ENCODE results near the gene MRC1. TPM values are rescaled to one million over a fixed set of nuclear protein-coding genes. Genes with fewer than 3 reads are reported as not detected.

Gene MRC1
- total and polyA plus RNA-seq, 2 donors (not counting 3 experiments of a cell fraction or from before 2014, with no cell fraction given): 0.03 to 0.13 TPM

- no peak overlapping the region for H3K4me3 ChIP-seq (replicated peaks in 1 of 3; ENCODE audit: insufficient read depth in 1 of 3, low read depth in 1 of 3, low read length in 3 of 3)
- H3K4me2 ChIP-seq (ENCODE audit: insufficient read depth, low read length): peak overlapping the region; percentile 65
- H3K27me3 ChIP-seq (ENCODE audit: control insufficient read depth in 2 of 2, insufficient read depth in 2 of 2, low read length in 2 of 2): no peaks in the 10 kb centered on the region
- H3K9me1 ChIP-seq (replicated peaks; ENCODE audit: control insufficient read depth, extremely low read depth, insufficient read depth, low read length): no peaks in the 10 kb centered on the region
- H4K20me1 ChIP-seq (replicated peaks; ENCODE audit: control insufficient read depth, extremely low read depth, insufficient read depth, low read length): no peaks in the 10 kb centered on the region
- TF ChIP-seq CTCF (IDR thresholded peaks at IDR 0.05; ENCODE audit: extremely low read depth in 1 of 2, insufficient read depth in 1 of 2, low read depth in 1 of 2, low read length in 2 of 2) (no peak), EZH2 (IDR thresholded peaks at IDR 0.05; ENCODE audit: borderline replicate concordance, low read depth, low read length, severe bottlenecking) (no peak), GATA2 (IDR thresholded peaks at IDR 0.05; ENCODE audit: insufficient read depth, insufficient read length, low read depth, low read length) (peak; percentile 75), JUN (IDR thresholded peaks at IDR 0.05; ENCODE audit: borderline replicate concordance, insufficient read depth, insufficient read length, low read depth) (peak; percentile 76), FOS (IDR thresholded peaks at IDR 0.05; ENCODE audit: borderline replicate concordance, insufficient read depth, low read length) (peak; percentile 44), POLR2AphosphoS5 (IDR thresholded peaks at IDR 0.05; ENCODE audit: insufficient read depth, low read depth, low read length) (peak; percentile 83), POLR2A (IDR thresholded peaks at IDR 0.05; ENCODE audit: low read depth, low read length) (peak; percentile 76), MYC (IDR thresholded peaks at IDR 0.05; ENCODE audit: low read depth, low read length) (no peak)
- FAIRE-seq: peak; percentile 99
- no peaks in the 10 kb centered on the region for H3K79me2 ChIP-seq (ENCODE audit: control insufficient read depth, insufficient read depth, low read length)
- H3K9ac ChIP-seq (replicated peaks; ENCODE audit: extremely low read depth, insufficient read depth, low read length): no peak overlapping the region
- peak overlapping the region; percentile 35 for H3K27ac ChIP-seq (ENCODE audit: insufficient read depth, low read depth, low read length)
- peaks cover 31% of the 10 kb centered on the region for H3K4me1 ChIP-seq (ENCODE audit: control insufficient read depth, extremely low read depth, insufficient read depth, low read length)
- CTCF ChIA-PET: interaction anchor here (0.5 to 1.3 kb wide), 4 partner anchors 39 to 172 kb away, joined by 3 to 8 read pairs (median 3); no protein-coding TSS in a partner anchor
- H3K9me3 ChIP-seq (replicated peaks; ENCODE audit: control insufficient read depth, insufficient read depth, low read length): no peaks in the 10 kb centered on the region
- DNase-seq (ENCODE audit: low read depth, low spot score): peak; percentile 94
- peak overlapping the region; percentile 3 for H2AFZ ChIP-seq (ENCODE audit: low read depth, low read length)
- intact Hi-C loops (cut with micrococcal nuclease) (loop anchor here (1.0 to 2.0 kb wide), 4 partner anchors 14 to 54 kb away; no protein-coding TSS in a partner anchor), dilution Hi-C loops (cut with MboI; ENCODE audit: extremely low pct_ligation_motif_present, low sequenced_read_pairs) (no loop called here)
- BruUV-seq (replicated peaks): no TSS peak
- H3K36me3 ChIP-seq (ENCODE audit: control insufficient read depth in 2 of 2, extremely low read depth in 1 of 2, insufficient read depth in 2 of 2, low read length in 2 of 2): no peaks in the 10 kb centered on the region
- POLR2A ChIA-PET: interaction anchor here (0.5 kb wide), 1 partner anchor 117 kb away, joined by 7 read pairs; no protein-coding TSS in a partner anchor
Measured at GRCh38 chr10:17782921-17783665, 26.1 kb upstream of the MRC1 start.
